OCI-LY3 (cell line): ENCODE results near the gene GSTT2B.
"Not testable (repeated sequence)": the region's sequence is repeated elsewhere in the genome, so short reads cannot be mapped to it uniquely, and the experiment has no call there.

Experiments
- H2AFZ ChIP-seq: fragments of 200-600, 300-600 bp; shearing (Covaris generic); 2 replicates; pipeline ENCODE4 v1.6.0; 2014; ENCODE audit warnings: antibody characterized with exemption, low read depth, low read length
- H3K27ac ChIP-seq: fragments of 200-600, 300-600 bp; sonication (generic); 2 replicates; pipeline ENCODE4 v1.5.1; 2014; ENCODE audit warnings: mild to moderate bottlenecking, low read length, moderate library complexity, mixed read lengths
- H3K27me3 ChIP-seq: fragments of 200-600, 300-600 bp; sonication (generic); 2 replicates; pipeline ENCODE4 v1.6.1; 2014; ENCODE audit warnings: low read depth, low read length, mixed read lengths
- H3K36me3 ChIP-seq: fragments of 200-600, 300-600 bp; sonication (generic); replicated peaks from 2 replicates; pipeline ENCODE3; 2014; ENCODE audit warnings: low read depth, low read length, mixed read lengths
- H3K4me1 ChIP-seq: fragments of 300-600, 200-600 bp; sonication (generic); 2 replicates; pipeline ENCODE4 v1.6.1; 2014; ENCODE audit warnings: low read length, mixed read lengths
- H3K4me2 ChIP-seq: fragments of 200-600, 300-600 bp; sonication (generic); 2 replicates; pipeline ENCODE4 v1.6.1; 2014; ENCODE audit warnings: low read length, mixed read lengths
- H3K4me3 ChIP-seq: fragments of 300-600, 200-600 bp; sonication (generic); 2 replicates; pipeline ENCODE4 v1.5.1; 2014; ENCODE audit warnings: antibody characterized with exemption, mild to moderate bottlenecking, low read length, moderate library complexity
- H3K79me2 ChIP-seq: fragments of 300-600, 200-600 bp; shearing (Covaris generic); 2 replicates; pipeline ENCODE4 v1.6.1; 2014; ENCODE audit warnings: mild to moderate bottlenecking, low read length, mixed read lengths
- H3K9ac ChIP-seq: fragments of 300-600, 200-600 bp; shearing (Covaris generic); 2 replicates; pipeline ENCODE4 v1.6.0; 2014; ENCODE audit warnings: mild to moderate bottlenecking, low read length, moderate library complexity
- H3K9me3 ChIP-seq: fragments of 200-600, 300-600 bp; shearing (Covaris generic); 2 replicates; pipeline ENCODE4 v1.6.1; 2014; ENCODE audit warnings: low read length, mixed read lengths; ENCODE audit not compliant: insufficient read depth
- H4K20me1 ChIP-seq: fragments of 200-600, 300-600 bp; sonication (generic); 2 replicates; pipeline ENCODE4 v1.6.1; 2016; ENCODE audit warnings: low read length, mixed read lengths; ENCODE audit not compliant: insufficient read depth
- EZH2phosphoT487 ChIP-seq: fragments of 200-600 bp; shearing (Covaris generic); IDR thresholded peaks from 2 replicates; pipeline ENCODE4 v1.6.1; 2018; ENCODE audit warnings: antibody characterized with exemption, mixed run types, low read depth
- TF ChIP-seq, protein P1 (sequence below): fragments of 200-600, 300-600 bp; sonication (generic); IDR thresholded peaks from 2 replicates; pipeline ENCODE4 v1.5.1; 2014; ENCODE audit warnings: antibody characterized with exemption, low read length, low read depth

GSTT2B gene

GRCh38 chr22:23961084-23961771 lies at the start of gene GSTT2B:
Gene GSTT2B, minus strand, starts transcription at chr22:23961195. Its CDS starts 64 bp downstream, at chr22:23961131.
- H3K79me2 ChIP-seq, H3K4me1 ChIP-seq, H3K9ac ChIP-seq, H3K27ac ChIP-seq, H3K4me2 ChIP-seq, H3K27me3 ChIP-seq, H3K9me3 ChIP-seq, H4K20me1 ChIP-seq, H3K36me3 ChIP-seq, H2AFZ ChIP-seq, H3K4me3 ChIP-seq: not testable (repeated sequence)

- Histone ChIP-seq H3K79me2 (peaks cover 37% of the 10 kb centered on the region), H3K4me3 (no peak overlapping the region), H3K27ac (no peak overlapping the region), H3K9ac (no peak overlapping the region), H3K4me1 (peaks cover 11% of the 10 kb centered on the region), H3K4me2 (no peak overlapping the region), H4K20me1 (peaks cover 10% of the 10 kb centered on the region; the same call in 1 of the 2 replicates), H3K9me3 (no peaks in the 10 kb centered on the region), H3K36me3 (no peaks in the 10 kb centered on the region), H3K27me3 (no peaks in the 10 kb centered on the region), H2AFZ (no peak overlapping the region)
- no peak for TF ChIP-seq EZH2phosphoT487
- TF ChIP-seq, protein P1, sequence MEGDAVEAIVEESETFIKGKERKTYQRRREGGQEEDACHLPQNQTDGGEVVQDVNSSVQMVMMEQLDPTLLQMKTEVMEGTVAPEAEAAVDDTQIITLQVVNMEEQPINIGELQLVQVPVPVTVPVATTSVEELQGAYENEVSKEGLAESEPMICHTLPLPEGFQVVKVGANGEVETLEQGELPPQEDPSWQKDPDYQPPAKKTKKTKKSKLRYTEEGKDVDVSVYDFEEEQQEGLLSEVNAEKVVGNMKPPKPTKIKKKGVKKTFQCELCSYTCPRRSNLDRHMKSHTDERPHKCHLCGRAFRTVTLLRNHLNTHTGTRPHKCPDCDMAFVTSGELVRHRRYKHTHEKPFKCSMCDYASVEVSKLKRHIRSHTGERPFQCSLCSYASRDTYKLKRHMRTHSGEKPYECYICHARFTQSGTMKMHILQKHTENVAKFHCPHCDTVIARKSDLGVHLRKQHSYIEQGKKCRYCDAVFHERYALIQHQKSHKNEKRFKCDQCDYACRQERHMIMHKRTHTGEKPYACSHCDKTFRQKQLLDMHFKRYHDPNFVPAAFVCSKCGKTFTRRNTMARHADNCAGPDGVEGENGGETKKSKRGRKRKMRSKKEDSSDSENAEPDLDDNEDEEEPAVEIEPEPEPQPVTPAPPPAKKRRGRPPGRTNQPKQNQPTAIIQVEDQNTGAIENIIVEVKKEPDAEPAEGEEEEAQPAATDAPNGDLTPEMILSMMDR, result no peak
Measured at GRCh38 chr22:24010018-24010391, 49.0 kb upstream of the GSTT2B start.

DNA sequence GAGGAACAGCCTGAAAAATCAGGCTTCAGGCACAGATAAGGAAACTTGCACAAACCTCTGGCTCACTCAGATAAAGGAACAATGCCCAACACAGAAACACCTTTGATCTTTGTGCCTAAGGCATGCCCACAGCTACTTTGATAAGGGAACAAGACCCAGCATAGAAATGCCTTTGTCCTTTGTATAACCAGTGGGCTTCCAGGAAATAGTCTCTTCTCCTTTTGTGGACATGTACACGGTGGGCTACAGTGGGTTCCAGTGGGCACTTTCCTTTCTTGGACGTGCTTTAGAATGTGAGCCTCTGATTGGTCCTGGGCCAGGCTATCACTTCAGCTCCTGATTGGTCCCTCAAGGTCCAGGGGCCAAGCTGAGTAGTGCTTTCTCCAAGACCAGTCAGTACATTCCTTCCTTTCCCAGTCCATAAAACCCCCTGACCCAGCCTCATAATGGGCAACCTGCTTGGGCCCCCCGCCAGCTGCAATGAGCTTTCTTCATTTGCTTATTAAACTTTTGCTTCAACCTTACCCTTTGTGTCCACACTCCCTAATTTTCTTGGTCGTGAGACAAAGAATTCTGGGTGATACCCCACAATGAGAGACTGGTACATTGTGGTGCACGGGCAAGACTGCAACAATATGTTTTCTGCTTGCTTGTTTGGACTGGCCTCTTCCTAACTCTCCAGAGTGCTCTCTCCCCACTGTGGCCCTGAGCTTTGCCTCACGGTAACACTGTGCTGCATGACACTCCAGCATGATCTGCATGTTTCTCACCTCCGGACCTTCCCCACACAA lies 48.4 kb upstream of the GSTT2B start:
- Histone ChIP-seq H3K27me3 (no peaks in the 10 kb centered on the region), H3K9ac (no peak overlapping the region), H3K4me1 (peaks cover 11% of the 10 kb centered on the region), H2AFZ (no peak overlapping the region), H3K4me3 (no peak overlapping the region), H3K9me3 (no peaks in the 10 kb centered on the region), H4K20me1 (peaks cover 7% of the 10 kb centered on the region; the same call in 1 of the 2 replicates), H3K36me3 (no peaks in the 10 kb centered on the region), H3K27ac (no peak overlapping the region), H3K4me2 (no peak overlapping the region), H3K79me2 (peaks cover 32% of the 10 kb centered on the region)
- no peak for TF ChIP-seq EZH2phosphoT487
- TF ChIP-seq, protein P1, result no peak

DNA sequence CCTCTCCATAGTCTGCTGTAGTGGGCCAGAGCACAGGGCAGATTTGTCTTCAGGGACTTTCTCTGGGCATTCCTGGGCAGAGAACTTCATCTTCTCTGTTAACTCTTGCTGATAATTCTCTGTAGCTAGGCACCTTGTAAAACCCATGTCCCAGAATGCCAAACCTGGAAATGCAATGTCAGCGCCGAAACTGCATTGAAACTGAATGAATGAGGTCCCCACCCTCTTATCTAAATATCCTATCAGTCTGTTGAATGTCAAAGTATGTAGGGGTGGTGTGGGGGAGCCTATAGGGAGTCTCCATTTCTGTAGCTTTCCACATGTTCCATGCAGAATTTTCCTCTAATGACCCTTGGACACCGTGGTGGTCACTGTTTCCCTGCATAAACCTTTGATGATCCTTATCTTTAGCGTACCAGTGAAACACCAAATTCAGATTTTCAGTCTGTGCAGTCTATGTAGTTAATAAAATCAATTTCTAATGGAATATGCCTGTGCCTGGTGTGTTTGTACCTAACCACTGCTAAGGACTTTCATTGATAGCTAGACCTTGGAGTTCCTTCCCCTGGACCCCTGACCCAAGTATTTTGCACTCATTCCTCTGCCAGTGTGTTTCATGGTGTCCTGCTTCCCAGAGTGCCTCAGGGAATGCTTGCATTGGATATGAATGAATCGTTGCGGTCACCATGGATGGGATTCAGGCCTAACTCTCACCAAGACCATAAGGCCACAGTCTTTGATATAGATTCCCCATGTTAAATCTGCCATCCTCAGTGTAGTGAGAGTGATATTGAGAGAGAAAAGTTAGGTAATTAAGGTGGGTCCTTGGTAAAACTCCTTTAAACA lies 47.6 kb upstream of the GSTT2B start:
- TF ChIP-seq, protein P1, result no peak
- no peak for TF ChIP-seq EZH2phosphoT487

More for the DNA sequence above, 47.6 kb upstream of the GSTT2B start:
- H3K79me2 ChIP-seq, result peaks cover 24% of the 10 kb centered on the region
- no peak overlapping the region for H3K27ac ChIP-seq
- H3K4me1 ChIP-seq, result peaks cover 11% of the 10 kb centered on the region
- no peaks in the 10 kb centered on the region for H3K27me3 ChIP-seq
- H4K20me1 ChIP-seq, result peaks cover 4% of the 10 kb centered on the region; the same call in 1 of the 2 replicates
- no peak overlapping the region for H3K4me2 ChIP-seq
- H3K9me3 ChIP-seq, result no peaks in the 10 kb centered on the region
- no peak overlapping the region for H3K9ac ChIP-seq
- no peak overlapping the region for H3K4me3 ChIP-seq
- H3K36me3 ChIP-seq, result no peaks in the 10 kb centered on the region
- H2AFZ ChIP-seq, result no peak overlapping the region
